ENCODE data around the gene JOSD1. TPM values are rescaled to one million over a fixed set of nuclear protein-coding genes. Genes with fewer than 3 reads are reported as not detected.

Gene JOSD1
- polyA plus RNA-seq, 3 donors = 39.4 to 41.7 (median 41.1) TPM

DNA sequence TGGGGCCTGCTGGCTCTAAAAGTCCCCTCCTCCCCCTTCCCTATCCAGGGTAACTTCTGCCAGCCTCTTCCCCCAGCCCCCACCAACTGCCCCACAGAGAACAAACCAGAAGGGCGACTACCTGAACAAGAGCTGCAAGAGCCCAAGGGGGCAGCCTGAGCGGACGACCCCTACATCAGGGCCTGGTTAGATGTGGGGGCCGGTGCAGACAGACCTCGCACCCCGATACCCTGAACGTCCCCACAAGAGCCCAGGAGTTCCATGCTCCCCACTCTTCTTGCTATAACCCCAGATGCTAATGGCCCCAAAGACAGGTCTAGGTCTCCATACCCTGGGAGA lies 34.4 kb upstream of the JOSD1 start:
- DNase-seq = no peak

- no peak for DNase-seq
These were observed 33.8 kb upstream of the JOSD1 start for GRCh38 chr22:38734421-38735100.

GRCh38 chr22:38733724-38734381 lies 33.1 kb upstream of the JOSD1 start:
- DNase-seq = no peak

GRCh38 chr22:38733329-38733723 lies 32.6 kb upstream of the JOSD1 start:
- no peak for DNase-seq

DNA sequence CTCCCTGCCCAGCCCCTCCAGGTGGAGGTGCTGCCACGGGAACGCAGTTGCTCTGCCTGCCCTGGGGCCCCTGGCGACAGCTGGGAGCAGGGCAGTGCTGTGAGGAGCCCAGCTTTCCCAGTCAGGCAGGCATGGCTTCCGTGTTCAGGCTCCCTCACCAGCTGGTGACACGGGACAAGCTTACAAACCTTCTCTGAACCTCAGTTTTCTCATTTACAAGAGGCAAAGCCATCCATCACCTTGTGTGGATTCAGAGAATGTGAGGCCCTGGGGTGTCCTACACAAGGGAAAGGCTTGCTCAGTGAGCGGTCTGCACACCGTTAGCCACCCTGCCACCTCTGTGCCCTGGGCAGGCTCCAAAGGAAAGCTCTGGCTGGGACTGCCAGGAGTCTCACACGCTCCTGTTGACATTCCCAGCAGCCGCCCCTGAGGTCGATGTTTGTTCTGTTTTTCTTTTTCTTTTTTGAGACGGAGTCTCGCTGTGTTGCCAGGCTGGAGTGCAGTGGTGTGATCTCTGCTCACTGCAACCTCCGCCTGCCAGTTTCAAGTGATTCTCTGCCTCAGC lies 31.6 kb upstream of the JOSD1 start:
- no peak for DNase-seq

GRCh38 chr22:38731703-38732161 lies 31.0 kb upstream of the JOSD1 start:
- DNase-seq = no peak

- no peak for DNase-seq
These were observed 29.7 kb upstream of the JOSD1 start for GRCh38 chr22:38730411-38730871.

DNA sequence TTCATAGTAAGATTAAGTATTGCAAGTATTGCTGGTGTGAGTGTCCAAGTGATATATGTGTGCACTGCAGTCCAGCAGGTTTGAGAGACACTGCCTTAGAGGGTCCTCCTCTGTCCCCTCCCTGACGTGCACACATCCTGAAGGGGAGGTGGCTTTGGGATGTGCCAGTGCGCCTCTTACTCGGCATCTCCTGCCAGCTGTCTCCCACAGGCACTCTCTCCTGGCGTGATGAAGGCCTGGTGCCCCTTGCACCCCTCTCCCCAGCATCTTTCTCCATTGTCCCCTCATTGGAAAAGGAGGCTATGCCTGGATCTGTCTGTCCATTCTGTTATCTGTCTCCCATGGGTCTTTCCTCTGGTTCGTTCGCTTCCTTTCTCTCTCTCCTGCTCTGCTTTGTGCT lies 29.2 kb upstream of the JOSD1 start:
- no peak for DNase-seq

DNA sequence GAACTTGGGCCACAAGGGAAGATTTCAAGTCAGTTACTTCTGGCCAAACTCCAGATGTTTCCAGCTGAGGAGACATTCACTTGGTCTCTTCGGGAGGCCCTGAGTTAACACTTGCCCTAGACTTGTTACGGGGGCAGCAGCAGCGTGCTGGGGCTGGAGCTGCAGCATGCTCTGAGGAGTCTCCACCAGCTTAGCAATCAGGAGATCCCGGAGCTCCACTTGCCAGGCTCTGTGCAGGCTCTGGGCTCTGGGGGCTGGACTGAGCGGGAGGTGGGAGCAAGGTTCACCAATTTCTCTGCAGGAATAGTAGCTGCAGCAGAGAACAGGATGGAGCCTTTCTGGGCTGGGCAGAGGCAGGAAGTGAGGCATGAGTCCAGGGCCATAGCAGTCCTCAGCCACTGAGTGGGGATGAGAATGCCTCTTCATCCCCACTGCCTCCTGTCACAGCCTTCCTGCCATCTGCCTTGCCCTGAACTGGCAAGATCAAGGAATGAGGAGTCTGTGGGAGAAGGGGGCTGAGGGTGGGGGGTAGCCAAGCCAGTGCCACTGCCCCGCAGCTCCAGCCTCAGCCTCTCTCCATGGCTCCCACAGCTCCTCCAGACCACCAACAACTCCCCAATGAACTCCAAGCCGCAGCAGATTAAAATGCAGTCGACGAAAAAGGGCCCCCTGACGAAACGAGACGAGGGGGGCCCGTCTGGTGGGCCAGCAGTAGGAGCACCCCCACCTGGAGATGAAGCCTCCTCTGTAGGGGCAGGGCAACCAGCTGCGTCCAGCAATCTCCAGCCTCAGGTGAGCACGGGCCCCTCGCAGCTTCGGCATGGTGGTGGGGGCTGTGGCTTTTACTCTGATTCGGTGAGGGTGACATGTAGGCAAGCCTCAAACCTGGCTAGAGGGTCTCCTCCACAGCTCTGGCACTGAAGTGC lies 28.4 kb upstream of the JOSD1 start:
- no peak for DNase-seq

DNA sequence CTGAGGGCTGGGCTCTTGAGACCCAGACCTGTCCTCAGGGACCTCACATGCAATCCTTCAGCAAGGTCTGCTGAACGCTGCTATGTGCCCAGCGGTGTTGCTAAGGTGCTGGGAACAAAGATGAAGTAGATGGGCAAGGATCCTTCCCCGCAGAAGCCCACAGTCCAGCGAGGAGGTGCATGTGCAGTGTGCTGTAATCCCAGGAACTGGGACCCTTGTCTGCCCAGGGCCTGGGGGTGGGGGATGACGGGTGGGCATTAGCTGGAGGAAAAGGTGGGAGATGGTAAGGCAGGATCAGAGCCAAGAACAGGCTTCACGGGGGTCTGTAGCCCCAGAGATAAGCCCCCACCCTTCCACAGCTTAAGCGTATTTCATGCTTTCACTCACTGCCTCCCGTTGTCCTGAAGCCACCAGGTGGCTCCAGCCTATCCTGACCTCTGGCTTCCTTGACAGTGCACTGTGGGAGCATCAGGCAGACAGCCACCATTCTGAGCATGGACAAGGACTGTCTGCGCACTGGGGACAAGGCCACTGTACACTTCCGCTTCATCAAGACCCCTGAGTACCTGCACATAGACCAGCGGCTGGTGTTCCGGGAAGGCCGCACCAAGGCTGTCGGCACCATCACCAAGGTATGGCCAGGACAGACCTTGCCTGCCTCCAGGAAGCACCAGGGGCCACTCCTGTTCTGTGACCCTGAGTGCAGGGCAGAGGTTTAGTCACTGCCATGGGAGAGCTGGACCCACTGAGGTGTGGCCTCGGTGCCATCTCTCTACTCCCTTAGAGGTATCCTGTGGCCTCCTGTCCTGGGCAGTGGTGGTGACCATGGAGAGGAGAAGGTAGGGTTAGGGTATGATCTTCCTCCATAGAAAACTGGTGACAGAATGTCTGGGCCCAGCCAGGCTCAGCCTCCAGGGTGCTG lies 27.0 kb upstream of the JOSD1 start:
- no peak for DNase-seq

- no peak for DNase-seq
These were observed 26.4 kb upstream of the JOSD1 start for GRCh38 chr22:38727123-38727522.

DNA sequence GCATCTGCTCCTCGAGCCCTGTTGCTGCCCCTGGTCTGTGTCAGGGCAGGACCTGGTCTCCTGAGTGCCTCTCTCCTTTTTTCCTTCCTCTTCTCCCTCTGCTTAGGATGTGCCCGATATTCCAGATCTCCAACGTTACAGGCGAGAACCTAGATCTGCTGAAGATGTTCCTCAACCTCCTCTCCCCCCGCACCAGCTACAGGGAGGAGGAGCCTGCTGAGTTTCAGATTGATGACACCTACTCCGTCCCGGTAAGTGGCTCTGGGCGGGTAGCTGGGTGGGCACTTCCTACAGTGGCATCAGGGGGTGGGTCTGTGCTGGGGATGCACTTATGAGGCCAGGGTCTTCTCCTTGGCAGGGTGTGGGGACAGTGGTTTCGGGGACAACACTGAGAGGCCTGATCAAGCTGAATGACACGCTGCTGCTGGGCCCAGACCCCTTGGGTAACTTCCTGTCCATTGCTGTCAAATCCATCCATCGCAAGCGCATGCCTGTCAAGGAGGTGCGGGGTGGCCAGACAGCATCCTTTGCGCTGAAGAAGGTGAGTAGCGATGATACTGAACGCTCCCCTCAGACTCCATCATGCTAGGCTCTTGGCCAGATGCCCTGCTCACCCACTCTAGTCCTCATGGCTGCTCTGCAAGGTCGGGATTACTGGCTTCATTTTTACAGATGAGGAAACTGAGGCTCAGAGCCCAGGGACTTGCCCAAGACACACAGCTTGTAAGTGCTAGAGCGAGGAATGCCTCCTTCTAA lies 25.3 kb upstream of the JOSD1 start:
- no peak for DNase-seq

DNA sequence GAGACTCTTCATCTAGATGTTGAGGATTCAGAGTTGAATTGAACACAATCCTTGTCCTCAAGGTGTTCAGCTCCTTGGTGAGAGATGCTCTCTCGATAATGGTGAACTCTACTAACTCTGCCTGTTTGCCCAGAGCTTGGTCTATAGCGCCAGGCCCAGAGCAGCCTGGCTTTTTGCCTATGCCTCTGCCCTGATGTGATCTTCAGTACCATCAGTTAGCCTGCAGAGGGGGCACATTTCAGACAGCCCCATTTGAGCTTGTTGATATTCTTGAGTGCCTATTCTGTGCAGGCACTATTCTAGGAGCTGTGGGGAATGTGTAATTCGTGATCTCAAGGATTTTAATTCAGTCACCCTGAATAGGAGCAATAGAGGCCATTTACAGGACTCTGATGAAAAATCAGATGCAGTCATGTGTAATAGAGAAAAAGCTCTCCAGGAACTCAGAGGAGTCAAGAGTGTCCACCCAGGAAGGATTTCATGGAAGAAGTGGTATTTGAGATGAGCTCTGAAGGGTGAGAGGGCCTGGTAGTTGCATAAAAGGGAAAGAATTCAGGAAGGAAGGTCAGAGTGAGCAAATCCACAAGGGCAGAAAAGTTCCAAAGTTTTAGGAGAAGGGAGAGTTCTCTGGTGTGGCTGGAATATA lies 24.3 kb upstream of the JOSD1 start:
- DNase-seq = no peak

DNA sequence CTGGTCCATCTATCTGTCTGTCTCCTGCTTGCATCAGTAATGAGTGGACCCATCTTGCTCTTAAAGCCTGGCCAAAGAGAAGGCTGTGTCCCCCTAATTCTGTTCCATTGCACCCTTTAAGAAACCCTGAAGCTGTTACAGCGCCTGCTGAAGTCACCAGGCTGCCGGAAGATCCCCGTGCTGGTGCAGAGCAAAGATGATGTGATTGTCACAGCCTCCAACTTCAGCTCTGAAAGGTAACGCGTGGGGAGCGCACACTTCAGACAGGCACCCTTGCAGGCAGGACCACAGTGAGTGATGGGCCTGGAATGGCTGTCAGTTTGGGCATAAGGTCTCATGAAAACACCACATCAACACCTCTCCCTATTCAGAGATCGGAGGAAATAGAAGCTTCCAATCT lies 23.4 kb upstream of the JOSD1 start:
- DNase-seq = no peak

DNA sequence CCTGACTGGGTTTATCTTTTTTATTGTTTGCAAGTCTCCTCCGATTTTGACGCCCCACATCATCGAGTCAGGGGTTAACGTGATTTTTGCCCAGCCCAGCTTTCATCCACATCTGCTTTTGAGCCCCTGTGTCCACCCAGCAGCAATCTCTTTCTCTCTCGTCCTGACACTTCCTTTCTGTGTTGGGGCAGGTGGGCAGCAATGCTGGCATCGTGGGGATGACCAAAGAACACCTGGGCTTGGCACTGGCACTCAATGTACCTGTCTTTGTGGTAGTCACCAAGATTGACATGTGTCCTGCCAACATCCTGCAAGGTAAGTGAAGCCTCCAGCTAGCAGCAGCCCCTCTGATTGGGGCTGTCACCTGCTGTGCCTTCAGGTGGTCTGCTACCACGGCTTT lies 20.8 kb upstream of the JOSD1 start:
- no peak for DNase-seq

- DNase-seq = no peak
These were observed 19.6 kb upstream of the JOSD1 start for GRCh38 chr22:38720350-38720749.

DNA sequence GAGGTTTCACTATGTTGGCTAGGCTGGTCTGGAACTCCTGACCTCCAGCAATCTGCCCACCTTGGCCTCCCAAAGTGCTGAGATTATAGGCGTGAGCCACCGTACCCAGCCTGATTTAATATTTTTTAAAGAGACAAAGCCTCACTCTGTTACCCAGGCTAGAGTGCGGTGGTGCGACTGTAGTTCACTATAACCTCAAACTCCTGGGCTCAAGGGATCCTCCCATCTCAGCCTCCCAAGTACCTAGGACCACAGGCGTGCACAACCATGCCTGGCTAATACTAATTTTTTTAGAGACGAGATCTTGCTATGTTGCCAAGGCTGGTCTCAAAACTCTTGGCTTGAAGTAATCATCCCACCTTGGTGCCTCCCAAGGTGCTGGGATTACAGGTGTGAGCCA lies 18.5 kb upstream of the JOSD1 start:
- DNase-seq = no peak

GRCh38 chr22:38718414-38718813 lies 17.7 kb upstream of the JOSD1 start:
- no peak for DNase-seq

GRCh38 chr22:38717244-38717643 lies 16.5 kb upstream of the JOSD1 start:
- DNase-seq = no peak

GRCh38 chr22:38716826-38717225 lies 16.1 kb upstream of the JOSD1 start:
- DNase-seq = no peak
